HFF-Myc (cell line): ENCODE data around the gene ACTR6.
A peak's percentile ranks its signal among the peaks of the same experiment; 100 is the strongest.

ENCODE experiments used
- DNase-seq: peaks from one replicate; pipeline ENCODE4 v3.0.0-alpha.2; 2011; ENCODE audit warnings: low read depth; ENCODE audit errors: extremely low read depth
- H3K4me3 ChIP-seq: replicated peaks from 2 replicates; pipeline ENCODE4 v1.5.1; 2011; ENCODE audit warnings: low read depth, mild to moderate bottlenecking, control low read depth, low read length
- CTCF ChIP-seq: IDR thresholded peaks from 2 replicates; pipeline ENCODE4 v1.5.1; 2012; ENCODE audit warnings: mild to moderate bottlenecking, low read depth, low read length, control low read depth; ENCODE audit errors: missing control alignments

The ACTR6 gene

GRCh38 chr12:100265732-100266584 is 65.3 kb downstream of the ACTR6 start:
- DNase-seq: no peak
- H3K4me3 ChIP-seq: peak overlapping the region; percentile 85
- TF ChIP-seq CTCF: no peak

- TF ChIP-seq CTCF: no peak
- DNase-seq: no peak
- H3K4me3 ChIP-seq: peak overlapping the region; percentile 85
Measured at GRCh38 chr12:100266585-100266834, 65.9 kb downstream of the ACTR6 start.

GRCh38 chr12:100266835-100267602 is 66.4 kb downstream of the ACTR6 start, which contains the start of the genes DEPDC4 and SCYL2:
Gene DEPDC4 (minus strand): TSS chr12:100267079. CDS start chr12:100267076, 3 bp downstream.
Gene SCYL2 (plus strand): TSS chr12:100267177. CDS start chr12:100282971, 15,794 bp downstream.
- TF ChIP-seq CTCF: no peak
- peak within 1 kb of the TSS; percentile 85 for H3K4me3 ChIP-seq
- DNase-seq: peak; percentile 88

- DNase-seq: no peak
- H3K4me3 ChIP-seq: peak overlapping the region; percentile 85
- no peak for TF ChIP-seq CTCF
Measured at GRCh38 chr12:100267603-100268281, 67.1 kb downstream of the ACTR6 start.

GRCh38 chr12:100268835-100269564 is 68.4 kb downstream of the ACTR6 start:
- H3K4me3 ChIP-seq: peak overlapping the region; percentile 85
- DNase-seq: no peak
- no peak for TF ChIP-seq CTCF

GRCh38 chr12:100273782-100274181 is 73.2 kb downstream of the ACTR6 start:
- TF ChIP-seq CTCF: no peak
- no peak for DNase-seq
- H3K4me3 ChIP-seq: no peak overlapping the region
